ENCODE data around the gene PSEN2.

DNA sequence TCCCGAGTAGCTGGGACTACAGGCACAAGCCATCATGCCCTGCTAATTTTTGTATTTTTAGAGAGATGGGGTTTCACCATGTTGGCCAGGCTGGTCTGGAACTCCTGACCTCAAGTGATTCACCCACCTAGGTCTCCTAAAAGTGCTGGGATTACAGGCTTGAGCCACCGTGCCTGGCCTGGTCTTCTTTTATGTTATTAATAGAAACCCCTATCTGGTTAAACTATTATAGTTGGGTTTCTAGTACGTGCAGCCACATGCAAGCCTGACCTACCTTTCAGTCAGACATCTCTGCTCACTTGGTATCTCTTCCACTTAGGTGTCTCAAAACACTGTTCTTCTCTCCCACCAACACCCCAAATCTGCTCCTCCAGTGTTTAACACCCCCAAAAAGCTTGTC lies 34.4 kb downstream of the PSEN2 start:
- TF ChIP-seq, protein P1, sequence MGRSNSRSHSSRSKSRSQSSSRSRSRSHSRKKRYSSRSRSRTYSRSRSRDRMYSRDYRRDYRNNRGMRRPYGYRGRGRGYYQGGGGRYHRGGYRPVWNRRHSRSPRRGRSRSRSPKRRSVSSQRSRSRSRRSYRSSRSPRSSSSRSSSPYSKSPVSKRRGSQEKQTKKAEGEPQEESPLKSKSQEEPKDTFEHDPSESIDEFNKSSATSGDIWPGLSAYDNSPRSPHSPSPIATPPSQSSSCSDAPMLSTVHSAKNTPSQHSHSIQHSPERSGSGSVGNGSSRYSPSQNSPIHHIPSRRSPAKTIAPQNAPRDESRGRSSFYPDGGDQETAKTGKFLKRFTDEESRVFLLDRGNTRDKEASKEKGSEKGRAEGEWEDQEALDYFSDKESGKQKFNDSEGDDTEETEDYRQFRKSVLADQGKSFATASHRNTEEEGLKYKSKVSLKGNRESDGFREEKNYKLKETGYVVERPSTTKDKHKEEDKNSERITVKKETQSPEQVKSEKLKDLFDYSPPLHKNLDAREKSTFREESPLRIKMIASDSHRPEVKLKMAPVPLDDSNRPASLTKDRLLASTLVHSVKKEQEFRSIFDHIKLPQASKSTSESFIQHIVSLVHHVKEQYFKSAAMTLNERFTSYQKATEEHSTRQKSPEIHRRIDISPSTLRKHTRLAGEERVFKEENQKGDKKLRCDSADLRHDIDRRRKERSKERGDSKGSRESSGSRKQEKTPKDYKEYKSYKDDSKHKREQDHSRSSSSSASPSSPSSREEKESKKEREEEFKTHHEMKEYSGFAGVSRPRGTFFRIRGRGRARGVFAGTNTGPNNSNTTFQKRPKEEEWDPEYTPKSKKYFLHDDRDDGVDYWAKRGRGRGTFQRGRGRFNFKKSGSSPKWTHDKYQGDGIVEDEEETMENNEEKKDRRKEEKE (IDR thresholded peaks at IDR 0.05) = no peak
- TF ChIP-seq RFX5 (IDR thresholded peaks at IDR 0.05; ENCODE audit: low read depth, low read length) = no peak
- TF ChIP-seq MEF2A (IDR thresholded peaks at IDR 0.05; ENCODE audit: insufficient read depth, low read depth, low read length) = no peak
- TF ChIP-seq, protein P2, sequence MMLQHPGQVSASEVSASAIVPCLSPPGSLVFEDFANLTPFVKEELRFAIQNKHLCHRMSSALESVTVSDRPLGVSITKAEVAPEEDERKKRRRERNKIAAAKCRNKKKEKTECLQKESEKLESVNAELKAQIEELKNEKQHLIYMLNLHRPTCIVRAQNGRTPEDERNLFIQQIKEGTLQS (IDR thresholded peaks at IDR 0.05; ENCODE audit: borderline replicate concordance, extremely low read depth, low read depth, low read length) = no peak
- TF ChIP-seq NR2C2 (IDR thresholded peaks at IDR 0.05; ENCODE audit: borderline replicate concordance, control insufficient read depth, insufficient read length, low read depth) = no peak
- no peak for TF ChIP-seq GATAD2B (conservative IDR thresholded peaks at IDR 0.05; ENCODE audit: low read depth)
- TF ChIP-seq, protein P3, sequence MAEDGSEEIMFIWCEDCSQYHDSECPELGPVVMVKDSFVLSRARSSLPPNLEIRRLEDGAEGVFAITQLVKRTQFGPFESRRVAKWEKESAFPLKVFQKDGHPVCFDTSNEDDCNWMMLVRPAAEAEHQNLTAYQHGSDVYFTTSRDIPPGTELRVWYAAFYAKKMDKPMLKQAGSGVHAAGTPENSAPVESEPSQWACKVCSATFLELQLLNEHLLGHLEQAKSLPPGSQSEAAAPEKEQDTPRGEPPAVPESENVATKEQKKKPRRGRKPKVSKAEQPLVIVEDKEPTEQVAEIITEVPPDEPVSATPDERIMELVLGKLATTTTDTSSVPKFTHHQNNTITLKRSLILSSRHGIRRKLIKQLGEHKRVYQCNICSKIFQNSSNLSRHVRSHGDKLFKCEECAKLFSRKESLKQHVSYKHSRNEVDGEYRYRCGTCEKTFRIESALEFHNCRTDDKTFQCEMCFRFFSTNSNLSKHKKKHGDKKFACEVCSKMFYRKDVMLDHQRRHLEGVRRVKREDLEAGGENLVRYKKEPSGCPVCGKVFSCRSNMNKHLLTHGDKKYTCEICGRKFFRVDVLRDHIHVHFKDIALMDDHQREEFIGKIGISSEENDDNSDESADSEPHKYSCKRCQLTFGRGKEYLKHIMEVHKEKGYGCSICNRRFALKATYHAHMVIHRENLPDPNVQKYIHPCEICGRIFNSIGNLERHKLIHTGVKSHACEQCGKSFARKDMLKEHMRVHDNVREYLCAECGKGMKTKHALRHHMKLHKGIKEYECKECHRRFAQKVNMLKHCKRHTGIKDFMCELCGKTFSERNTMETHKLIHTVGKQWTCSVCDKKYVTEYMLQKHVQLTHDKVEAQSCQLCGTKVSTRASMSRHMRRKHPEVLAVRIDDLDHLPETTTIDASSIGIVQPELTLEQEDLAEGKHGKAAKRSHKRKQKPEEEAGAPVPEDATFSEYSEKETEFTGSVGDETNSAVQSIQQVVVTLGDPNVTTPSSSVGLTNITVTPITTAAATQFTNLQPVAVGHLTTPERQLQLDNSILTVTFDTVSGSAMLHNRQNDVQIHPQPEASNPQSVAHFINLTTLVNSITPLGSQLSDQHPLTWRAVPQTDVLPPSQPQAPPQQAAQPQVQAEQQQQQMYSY (CRISPR knock-in tag; IDR thresholded peaks at IDR 0.05) = no peak
- TF ChIP-seq, protein P4, sequence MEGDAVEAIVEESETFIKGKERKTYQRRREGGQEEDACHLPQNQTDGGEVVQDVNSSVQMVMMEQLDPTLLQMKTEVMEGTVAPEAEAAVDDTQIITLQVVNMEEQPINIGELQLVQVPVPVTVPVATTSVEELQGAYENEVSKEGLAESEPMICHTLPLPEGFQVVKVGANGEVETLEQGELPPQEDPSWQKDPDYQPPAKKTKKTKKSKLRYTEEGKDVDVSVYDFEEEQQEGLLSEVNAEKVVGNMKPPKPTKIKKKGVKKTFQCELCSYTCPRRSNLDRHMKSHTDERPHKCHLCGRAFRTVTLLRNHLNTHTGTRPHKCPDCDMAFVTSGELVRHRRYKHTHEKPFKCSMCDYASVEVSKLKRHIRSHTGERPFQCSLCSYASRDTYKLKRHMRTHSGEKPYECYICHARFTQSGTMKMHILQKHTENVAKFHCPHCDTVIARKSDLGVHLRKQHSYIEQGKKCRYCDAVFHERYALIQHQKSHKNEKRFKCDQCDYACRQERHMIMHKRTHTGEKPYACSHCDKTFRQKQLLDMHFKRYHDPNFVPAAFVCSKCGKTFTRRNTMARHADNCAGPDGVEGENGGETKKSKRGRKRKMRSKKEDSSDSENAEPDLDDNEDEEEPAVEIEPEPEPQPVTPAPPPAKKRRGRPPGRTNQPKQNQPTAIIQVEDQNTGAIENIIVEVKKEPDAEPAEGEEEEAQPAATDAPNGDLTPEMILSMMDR (IDR thresholded peaks at IDR 0.05 in 2 of 3, conservative IDR thresholded peaks at IDR 0.05 in 1 of 3; ENCODE audit: control insufficient read depth in 2 of 3, extremely low read depth in 1 of 3, insufficient read depth in 1 of 3, low read depth in 3 of 3, low read length in 3 of 3) = no peak
- TF ChIP-seq, protein P5, sequence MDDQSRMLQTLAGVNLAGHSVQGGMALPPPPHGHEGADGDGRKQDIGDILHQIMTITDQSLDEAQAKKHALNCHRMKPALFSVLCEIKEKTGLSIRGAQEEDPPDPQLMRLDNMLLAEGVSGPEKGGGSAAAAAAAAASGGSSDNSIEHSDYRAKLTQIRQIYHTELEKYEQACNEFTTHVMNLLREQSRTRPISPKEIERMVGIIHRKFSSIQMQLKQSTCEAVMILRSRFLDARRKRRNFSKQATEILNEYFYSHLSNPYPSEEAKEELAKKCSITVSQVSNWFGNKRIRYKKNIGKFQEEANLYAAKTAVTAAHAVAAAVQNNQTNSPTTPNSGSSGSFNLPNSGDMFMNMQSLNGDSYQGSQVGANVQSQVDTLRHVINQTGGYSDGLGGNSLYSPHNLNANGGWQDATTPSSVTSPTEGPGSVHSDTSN (IDR thresholded peaks at IDR 0.05; ENCODE audit: insufficient replicate concordance, low read depth, low read length) = no peak
- TF ChIP-seq JUND (IDR thresholded peaks at IDR 0.05; ENCODE audit: low read depth, low read length) = no peak
- TF ChIP-seq HDAC6 (IDR thresholded peaks at IDR 0.05; ENCODE audit: unreplicated experiment) = no peak
- TF ChIP-seq, protein P6, sequence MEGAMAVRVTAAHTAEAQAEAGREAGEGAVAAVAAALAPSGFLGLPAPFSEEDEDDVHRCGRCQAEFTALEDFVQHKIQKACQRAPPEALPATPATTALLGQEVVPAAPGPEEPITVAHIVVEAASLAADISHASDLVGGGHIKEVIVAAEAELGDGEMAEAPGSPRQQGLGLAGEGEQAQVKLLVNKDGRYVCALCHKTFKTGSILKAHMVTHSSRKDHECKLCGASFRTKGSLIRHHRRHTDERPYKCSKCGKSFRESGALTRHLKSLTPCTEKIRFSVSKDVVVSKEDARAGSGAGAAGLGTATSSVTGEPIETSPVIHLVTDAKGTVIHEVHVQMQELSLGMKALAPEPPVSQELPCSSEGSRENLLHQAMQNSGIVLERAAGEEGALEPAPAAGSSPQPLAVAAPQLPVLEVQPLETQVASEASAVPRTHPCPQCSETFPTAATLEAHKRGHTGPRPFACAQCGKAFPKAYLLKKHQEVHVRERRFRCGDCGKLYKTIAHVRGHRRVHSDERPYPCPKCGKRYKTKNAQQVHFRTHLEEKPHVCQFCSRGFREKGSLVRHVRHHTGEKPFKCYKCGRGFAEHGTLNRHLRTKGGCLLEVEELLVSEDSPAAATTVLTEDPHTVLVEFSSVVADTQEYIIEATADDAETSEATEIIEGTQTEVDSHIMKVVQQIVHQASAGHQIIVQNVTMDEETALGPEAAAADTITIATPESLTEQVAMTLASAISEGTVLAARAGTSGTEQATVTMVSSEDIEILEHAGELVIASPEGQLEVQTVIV (IDR thresholded peaks at IDR 0.05; ENCODE audit: borderline replicate concordance, partially characterized antibody) = no peak
- no peak for TF ChIP-seq SUZ12 (IDR thresholded peaks at IDR 0.05; ENCODE audit: unreplicated experiment)

Measured in GM12878 (cell line).